H9 (cell line): ENCODE data around the gene GBA2. TPM values are rescaled to one million over a fixed set of nuclear protein-coding genes. Genes with fewer than 3 reads are reported as not detected.

ENCODE experiments used
- DNase-seq: peaks from one replicate; pipeline ENCODE4 v3.0.0-alpha.2; 2017
- H2AFZ ChIP-seq: one replicate; pipeline ENCODE4 v1.6.1; 2013; ENCODE audit warnings: mild to moderate bottlenecking, low read length, control low read depth, moderate library complexity
- H2AK5ac ChIP-seq: 2 replicates; pipeline ENCODE4 v1.6.1; 2013; ENCODE audit warnings: low read length, control low read depth, mixed read lengths; ENCODE audit not compliant: insufficient read length
- H2BK120ac ChIP-seq: one replicate; pipeline ENCODE4 v1.6.1; 2013; ENCODE audit warnings: low read depth, mild to moderate bottlenecking, low read length, control low read depth, inconsistent platforms; ENCODE audit not compliant: poor library complexity, severe bottlenecking
- H2BK12ac ChIP-seq: 2 replicates; pipeline ENCODE4 v1.6.1; 2013; ENCODE audit warnings: low read length, control low read depth, mixed read lengths, low read depth; ENCODE audit not compliant: insufficient read length
- H2BK15ac ChIP-seq: 2 replicates; pipeline ENCODE4 v1.6.1; 2013; ENCODE audit warnings: low read depth, low read length, control low read depth
- H2BK20ac ChIP-seq: one replicate; pipeline ENCODE4 v1.6.1; 2013; ENCODE audit warnings: low read depth, mild to moderate bottlenecking, low read length, control low read depth, inconsistent platforms; ENCODE audit not compliant: poor library complexity, severe bottlenecking
- H2BK5ac ChIP-seq: 2 replicates; pipeline ENCODE4 v1.6.1; 2013; ENCODE audit warnings: low read length, control low read depth, mixed read lengths; ENCODE audit not compliant: insufficient read length
- H3K14ac ChIP-seq: 2 replicates; pipeline ENCODE4 v1.6.1; 2013; ENCODE audit warnings: low read length, control low read depth; ENCODE audit not compliant: insufficient read depth
- H3K18ac ChIP-seq: 2 replicates; pipeline ENCODE4 v1.6.1; 2013; ENCODE audit warnings: low read depth, mild to moderate bottlenecking, mixed read lengths, low read length, control low read depth; ENCODE audit not compliant: insufficient read length
- H3K23ac ChIP-seq: 2 replicates; pipeline ENCODE4 v1.6.1; 2013; ENCODE audit warnings: low read length, control low read depth, mixed read lengths, low read depth; ENCODE audit not compliant: insufficient read length
- H3K23me2 ChIP-seq: 2 replicates; pipeline ENCODE4 v1.6.1; 2013; ENCODE audit warnings: low read depth, mild to moderate bottlenecking, mixed read lengths, low read length, control low read depth; ENCODE audit not compliant: insufficient read length, poor library complexity, severe bottlenecking
- H3K27ac ChIP-seq: 2 replicates; pipeline ENCODE4 v1.5.1; 2013; ENCODE audit warnings: low read length, control low read depth, mixed read lengths, low read depth; ENCODE audit not compliant: insufficient read length
- H3K27me3 ChIP-seq: 2 replicates; pipeline ENCODE4 v1.6.1; 2013; ENCODE audit warnings: low read length, control low read depth, inconsistent platforms; ENCODE audit not compliant: insufficient read depth
- H3K4ac ChIP-seq: 2 replicates; pipeline ENCODE4 v1.6.1; 2013; ENCODE audit warnings: low read depth, mild to moderate bottlenecking, control low read depth, inconsistent platforms, low read length, moderate library complexity
- H3K4me1 ChIP-seq: 2 replicates; pipeline ENCODE4 v1.6.1; 2013; ENCODE audit warnings: low read length, control low read depth, inconsistent platforms; ENCODE audit not compliant: insufficient read depth
- H3K4me2 ChIP-seq: 2 replicates; pipeline ENCODE4 v1.6.1; 2013; ENCODE audit warnings: low read length, control low read depth, mixed read lengths; ENCODE audit not compliant: insufficient read length, insufficient read depth
- H3K56ac ChIP-seq: 2 replicates; pipeline ENCODE4 v1.6.1; 2013; ENCODE audit warnings: low read depth, mild to moderate bottlenecking, mixed read lengths, low read length, control low read depth; ENCODE audit not compliant: insufficient read length
- H3K79me1 ChIP-seq: 2 replicates; pipeline ENCODE4 v1.6.1; 2013; ENCODE audit warnings: low read depth, mild to moderate bottlenecking, moderate library complexity, low read length, control low read depth, inconsistent platforms; ENCODE audit not compliant: insufficient read depth, poor library complexity, severe bottlenecking
- H3K79me2 ChIP-seq: 2 replicates; pipeline ENCODE4 v1.6.1; 2013; ENCODE audit warnings: low read length, control low read depth, inconsistent platforms; ENCODE audit not compliant: insufficient read depth
- H3K9ac ChIP-seq: 2 replicates; pipeline ENCODE4 v1.6.1; 2013; ENCODE audit warnings: low read length, control low read depth, mixed read lengths; ENCODE audit not compliant: insufficient read length; ENCODE audit errors: extremely low read depth
- H3K9me3 ChIP-seq: one replicate; pipeline ENCODE4 v1.6.1; 2013; ENCODE audit warnings: low read depth, low read length, inconsistent platforms; ENCODE audit not compliant: control insufficient read depth
- H3T11ph ChIP-seq: one replicate; pipeline ENCODE4 v1.6.1; 2013; ENCODE audit warnings: mild to moderate bottlenecking, low read length, control low read depth, inconsistent platforms
- H4K20me1 ChIP-seq: one replicate; pipeline ENCODE4 v1.6.1; 2013; ENCODE audit not compliant: control insufficient read depth, insufficient read length, insufficient read depth
- H4K5ac ChIP-seq: 2 replicates; pipeline ENCODE4 v1.6.1; 2013; ENCODE audit warnings: low read depth, mild to moderate bottlenecking, mixed read lengths, low read length, control low read depth; ENCODE audit not compliant: insufficient read length
- H4K8ac ChIP-seq: replicated peaks from 2 replicates; pipeline ENCODE4 v1.6.1; 2013; ENCODE audit warnings: low read length, control low read depth, mixed read lengths, low read depth; ENCODE audit not compliant: insufficient read length
- H4K91ac ChIP-seq: 2 replicates; pipeline ENCODE4 v1.6.1; 2013; ENCODE audit warnings: low read depth, mild to moderate bottlenecking, moderate library complexity, mixed read lengths, low read length, control low read depth; ENCODE audit not compliant: insufficient read length
- H3K27ac Mint-ChIP-seq, 3 experiments: 2 replicates in 2 of 3; 3 replicates in 1 of 3; pipeline ENCODE4 v1.8.0; 2020 to 2021; ENCODE audit warnings: mixed read lengths in 3 of 3, mild to moderate bottlenecking in 1 of 3, moderate library complexity in 1 of 3
- H3K27me3 Mint-ChIP-seq: 2 replicates; pipeline ENCODE4 v1.8.0; 2021; ENCODE audit warnings: low read depth, mild to moderate bottlenecking, moderate library complexity, mixed read lengths
- H3K36me3 Mint-ChIP-seq, 3 experiments: 2 replicates in 2 of 3; 3 replicates in 1 of 3; pipeline ENCODE4 v1.8.0; 2020 to 2021; ENCODE audit warnings: low read depth in 3 of 3, mixed read lengths in 3 of 3; ENCODE audit not compliant: insufficient read depth in 1 of 3
- H3K4me1 Mint-ChIP-seq, 2 experiments: 2 replicates each; pipeline ENCODE4 v1.8.0; 2020; ENCODE audit warnings: mixed read lengths in 2 of 2
- H3K4me3 Mint-ChIP-seq, 2 experiments: 2 replicates in 1 of 2; 3 replicates in 1 of 2; pipeline ENCODE4 v1.8.0; 2020 to 2021; ENCODE audit warnings: mild to moderate bottlenecking in 2 of 2, mixed read lengths in 2 of 2, moderate library complexity in 1 of 2
- H3K9me3 Mint-ChIP-seq, 2 experiments: 2 replicates in 1 of 2; 3 replicates in 1 of 2; pipeline ENCODE4 v1.8.0; 2020; ENCODE audit warnings: mild to moderate bottlenecking in 2 of 2, mixed read lengths in 2 of 2, moderate library complexity in 1 of 2
- WGBS: extraction: QIAGEN DNeasy Blood & Tissue Kit; methylation state at CpG from one replicate; pipeline ENCODE4 v1.1.7; 2013; ENCODE audit warnings: missing lambda C conversion rate, low lambda C conversion rate, mixed read lengths; ENCODE audit not compliant: insufficient read length; ENCODE audit errors: extremely low coverage; 5-methylcytosine and 5-hydroxymethylcytosine counted together
- total RNA-seq: library from RNA; stranded (reverse); gene quantifications from 2 replicates; pipeline ENCODE4 v1.2.1, GENCODE V29; 2021
- TF ChIP-seq, protein P1 (sequence below): fragments of 200-600 bp; sonication (generic); conservative IDR thresholded peaks from 3 replicates; pipeline ENCODE4 v1.8.0; 2021; ENCODE audit warnings: antibody characterized with exemption, mild to moderate bottlenecking

GBA2 gene
- total RNA-seq, 1 experiment from 2014 or later = 103 TPM

DNA sequence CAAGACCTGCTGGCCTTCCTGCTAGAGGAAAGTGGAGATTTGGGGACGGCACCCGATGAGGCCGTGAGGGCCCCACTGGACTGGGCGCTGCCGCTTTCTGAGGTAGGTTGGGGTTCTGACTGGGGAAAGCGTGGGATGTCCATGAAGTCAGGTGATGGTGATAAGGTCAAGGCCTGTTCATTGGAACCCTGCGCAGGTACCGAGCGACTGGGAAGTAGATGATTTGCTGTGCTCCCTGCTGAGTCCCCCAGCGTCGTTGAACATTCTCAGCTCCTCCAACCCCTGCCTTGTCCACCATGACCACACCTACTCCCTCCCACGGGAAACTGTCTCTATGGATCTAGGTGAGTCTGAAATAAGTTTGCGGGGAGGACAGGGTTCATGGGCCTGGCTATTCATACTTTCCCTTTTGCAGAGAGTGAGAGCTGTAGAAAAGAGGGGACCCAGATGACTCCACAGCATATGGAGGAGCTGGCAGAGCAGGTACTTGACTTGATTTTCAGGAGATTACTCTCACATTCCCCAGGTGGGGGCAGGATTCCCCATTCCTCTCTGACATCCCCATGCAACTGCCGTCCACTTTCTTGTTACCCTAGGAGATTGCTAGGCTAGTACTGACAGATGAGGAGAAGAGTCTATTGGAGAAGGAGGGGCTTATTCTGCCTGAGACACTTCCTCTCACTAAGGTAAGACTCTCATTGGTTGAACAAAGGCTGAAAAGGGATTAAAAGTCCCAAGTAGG lies 16.1 kb downstream of the GBA2 start:
- H4K5ac ChIP-seq = no peak overlapping the region
- peak; percentile 78 for DNase-seq
- no peak overlapping the region for H2BK15ac ChIP-seq
- peak overlapping the region; percentile 41; the same call in 1 of the 2 replicates for H3K14ac ChIP-seq
- H4K91ac ChIP-seq = no peak overlapping the region
- Mint-ChIP-seq H3K4me1 (peaks cover 15 to 16% of the 10 kb centered on the region in 2 experiments), H3K9me3 (no peaks in the 10 kb centered on the region), H3K4me3 (no peak overlapping the region; a peak in 4 of 5 replicates), H3K27ac (peak overlapping the region; percentile 90 to 97 (median 95)), H3K27me3 (no peaks in the 10 kb centered on the region), H3K36me3 (peaks cover 14 to 36% (median 33%) of the 10 kb centered on the region in 3 experiments; a peak in 6 of 7 replicates)
- TF ChIP-seq, protein P1, sequence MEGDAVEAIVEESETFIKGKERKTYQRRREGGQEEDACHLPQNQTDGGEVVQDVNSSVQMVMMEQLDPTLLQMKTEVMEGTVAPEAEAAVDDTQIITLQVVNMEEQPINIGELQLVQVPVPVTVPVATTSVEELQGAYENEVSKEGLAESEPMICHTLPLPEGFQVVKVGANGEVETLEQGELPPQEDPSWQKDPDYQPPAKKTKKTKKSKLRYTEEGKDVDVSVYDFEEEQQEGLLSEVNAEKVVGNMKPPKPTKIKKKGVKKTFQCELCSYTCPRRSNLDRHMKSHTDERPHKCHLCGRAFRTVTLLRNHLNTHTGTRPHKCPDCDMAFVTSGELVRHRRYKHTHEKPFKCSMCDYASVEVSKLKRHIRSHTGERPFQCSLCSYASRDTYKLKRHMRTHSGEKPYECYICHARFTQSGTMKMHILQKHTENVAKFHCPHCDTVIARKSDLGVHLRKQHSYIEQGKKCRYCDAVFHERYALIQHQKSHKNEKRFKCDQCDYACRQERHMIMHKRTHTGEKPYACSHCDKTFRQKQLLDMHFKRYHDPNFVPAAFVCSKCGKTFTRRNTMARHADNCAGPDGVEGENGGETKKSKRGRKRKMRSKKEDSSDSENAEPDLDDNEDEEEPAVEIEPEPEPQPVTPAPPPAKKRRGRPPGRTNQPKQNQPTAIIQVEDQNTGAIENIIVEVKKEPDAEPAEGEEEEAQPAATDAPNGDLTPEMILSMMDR = peak; percentile 38; the same call in 1 of the 3 replicates
- H3K56ac ChIP-seq = no peak overlapping the region
- H3K79me2 ChIP-seq = peaks cover 6% of the 10 kb centered on the region; the same call in 1 of the 2 replicates
- peak overlapping the region; percentile 0 for H3K18ac ChIP-seq
- WGBS = no CpG with 5 or more reads among the region's 14 CpGs
- H2AFZ ChIP-seq = no peak overlapping the region
- peaks cover 7% of the 10 kb centered on the region for H3K23me2 ChIP-seq
- H2BK120ac ChIP-seq = no peak overlapping the region
- peak overlapping the region; percentile 45 for H3K9ac ChIP-seq
- no peak overlapping the region for H4K8ac ChIP-seq
- H2AK5ac ChIP-seq = no peak overlapping the region
- H3K27ac ChIP-seq = peak overlapping the region; percentile 3
- H3K9me3 ChIP-seq = no peaks in the 10 kb centered on the region
- H3K4ac ChIP-seq = no peak overlapping the region
- H2BK5ac ChIP-seq = no peak overlapping the region
- no peak overlapping the region for H2BK20ac ChIP-seq
- no peak overlapping the region for H3K23ac ChIP-seq
- no peak overlapping the region for H2BK12ac ChIP-seq
- no peaks in the 10 kb centered on the region for H3K79me1 ChIP-seq
- H3K4me1 ChIP-seq = peaks cover 16% of the 10 kb centered on the region; the same call in 1 of the 2 replicates
- H3K4me2 ChIP-seq = peak overlapping the region; percentile 90
- H3T11ph ChIP-seq = no peak overlapping the region
- H3K27me3 ChIP-seq = no peaks in the 10 kb centered on the region
- no peaks in the 10 kb centered on the region for H4K20me1 ChIP-seq
